H9 (cell line): ENCODE data around the gene CAMTA1. TPM values are rescaled to one million over a fixed set of nuclear protein-coding genes. Genes with fewer than 3 reads are reported as not detected.

ENCODE experiments used
- DNase-seq: peaks from one replicate; pipeline ENCODE4 v3.0.0-alpha.2; 2017
- H2AFZ ChIP-seq: one replicate; pipeline ENCODE4 v1.6.1; 2013; ENCODE audit warnings: mild to moderate bottlenecking, low read length, control low read depth, moderate library complexity
- H2AK5ac ChIP-seq: 2 replicates; pipeline ENCODE4 v1.6.1; 2013; ENCODE audit warnings: low read length, control low read depth, mixed read lengths; ENCODE audit not compliant: insufficient read length
- H2BK120ac ChIP-seq: one replicate; pipeline ENCODE4 v1.6.1; 2013; ENCODE audit warnings: low read depth, mild to moderate bottlenecking, low read length, control low read depth, inconsistent platforms; ENCODE audit not compliant: poor library complexity, severe bottlenecking
- H2BK12ac ChIP-seq: 2 replicates; pipeline ENCODE4 v1.6.1; 2013; ENCODE audit warnings: low read length, control low read depth, mixed read lengths, low read depth; ENCODE audit not compliant: insufficient read length
- H2BK15ac ChIP-seq: 2 replicates; pipeline ENCODE4 v1.6.1; 2013; ENCODE audit warnings: low read depth, low read length, control low read depth
- H2BK20ac ChIP-seq: one replicate; pipeline ENCODE4 v1.6.1; 2013; ENCODE audit warnings: low read depth, mild to moderate bottlenecking, low read length, control low read depth, inconsistent platforms; ENCODE audit not compliant: poor library complexity, severe bottlenecking
- H2BK5ac ChIP-seq: 2 replicates; pipeline ENCODE4 v1.6.1; 2013; ENCODE audit warnings: low read length, control low read depth, mixed read lengths; ENCODE audit not compliant: insufficient read length
- H3K14ac ChIP-seq: 2 replicates; pipeline ENCODE4 v1.6.1; 2013; ENCODE audit warnings: low read length, control low read depth; ENCODE audit not compliant: insufficient read depth
- H3K18ac ChIP-seq: 2 replicates; pipeline ENCODE4 v1.6.1; 2013; ENCODE audit warnings: low read depth, mild to moderate bottlenecking, mixed read lengths, low read length, control low read depth; ENCODE audit not compliant: insufficient read length
- H3K23ac ChIP-seq: 2 replicates; pipeline ENCODE4 v1.6.1; 2013; ENCODE audit warnings: low read length, control low read depth, mixed read lengths, low read depth; ENCODE audit not compliant: insufficient read length
- H3K23me2 ChIP-seq: 2 replicates; pipeline ENCODE4 v1.6.1; 2013; ENCODE audit warnings: low read depth, mild to moderate bottlenecking, mixed read lengths, low read length, control low read depth; ENCODE audit not compliant: insufficient read length, poor library complexity, severe bottlenecking
- H3K27ac ChIP-seq: 2 replicates; pipeline ENCODE4 v1.5.1; 2013; ENCODE audit warnings: low read length, control low read depth, mixed read lengths, low read depth; ENCODE audit not compliant: insufficient read length
- H3K27me3 ChIP-seq: 2 replicates; pipeline ENCODE4 v1.6.1; 2013; ENCODE audit warnings: low read length, control low read depth, inconsistent platforms; ENCODE audit not compliant: insufficient read depth
- H3K4ac ChIP-seq: 2 replicates; pipeline ENCODE4 v1.6.1; 2013; ENCODE audit warnings: low read depth, mild to moderate bottlenecking, control low read depth, inconsistent platforms, low read length, moderate library complexity
- H3K4me1 ChIP-seq: 2 replicates; pipeline ENCODE4 v1.6.1; 2013; ENCODE audit warnings: low read length, control low read depth, inconsistent platforms; ENCODE audit not compliant: insufficient read depth
- H3K4me2 ChIP-seq: 2 replicates; pipeline ENCODE4 v1.6.1; 2013; ENCODE audit warnings: low read length, control low read depth, mixed read lengths; ENCODE audit not compliant: insufficient read length, insufficient read depth
- H3K56ac ChIP-seq: 2 replicates; pipeline ENCODE4 v1.6.1; 2013; ENCODE audit warnings: low read depth, mild to moderate bottlenecking, mixed read lengths, low read length, control low read depth; ENCODE audit not compliant: insufficient read length
- H3K79me1 ChIP-seq: 2 replicates; pipeline ENCODE4 v1.6.1; 2013; ENCODE audit warnings: low read depth, mild to moderate bottlenecking, moderate library complexity, low read length, control low read depth, inconsistent platforms; ENCODE audit not compliant: insufficient read depth, poor library complexity, severe bottlenecking
- H3K79me2 ChIP-seq: 2 replicates; pipeline ENCODE4 v1.6.1; 2013; ENCODE audit warnings: low read length, control low read depth, inconsistent platforms; ENCODE audit not compliant: insufficient read depth
- H3K9ac ChIP-seq: 2 replicates; pipeline ENCODE4 v1.6.1; 2013; ENCODE audit warnings: low read length, control low read depth, mixed read lengths; ENCODE audit not compliant: insufficient read length; ENCODE audit errors: extremely low read depth
- H3K9me3 ChIP-seq: one replicate; pipeline ENCODE4 v1.6.1; 2013; ENCODE audit warnings: low read depth, low read length, inconsistent platforms; ENCODE audit not compliant: control insufficient read depth
- H3T11ph ChIP-seq: one replicate; pipeline ENCODE4 v1.6.1; 2013; ENCODE audit warnings: mild to moderate bottlenecking, low read length, control low read depth, inconsistent platforms
- H4K20me1 ChIP-seq: one replicate; pipeline ENCODE4 v1.6.1; 2013; ENCODE audit not compliant: control insufficient read depth, insufficient read length, insufficient read depth
- H4K5ac ChIP-seq: 2 replicates; pipeline ENCODE4 v1.6.1; 2013; ENCODE audit warnings: low read depth, mild to moderate bottlenecking, mixed read lengths, low read length, control low read depth; ENCODE audit not compliant: insufficient read length
- H4K8ac ChIP-seq: replicated peaks from 2 replicates; pipeline ENCODE4 v1.6.1; 2013; ENCODE audit warnings: low read length, control low read depth, mixed read lengths, low read depth; ENCODE audit not compliant: insufficient read length
- H4K91ac ChIP-seq: 2 replicates; pipeline ENCODE4 v1.6.1; 2013; ENCODE audit warnings: low read depth, mild to moderate bottlenecking, moderate library complexity, mixed read lengths, low read length, control low read depth; ENCODE audit not compliant: insufficient read length
- H3K27ac Mint-ChIP-seq, 3 experiments: 2 replicates in 2 of 3; 3 replicates in 1 of 3; pipeline ENCODE4 v1.8.0; 2020 to 2021; ENCODE audit warnings: mixed read lengths in 3 of 3, mild to moderate bottlenecking in 1 of 3, moderate library complexity in 1 of 3
- H3K27me3 Mint-ChIP-seq: 2 replicates; pipeline ENCODE4 v1.8.0; 2021; ENCODE audit warnings: low read depth, mild to moderate bottlenecking, moderate library complexity, mixed read lengths
- H3K36me3 Mint-ChIP-seq, 3 experiments: 2 replicates in 2 of 3; 3 replicates in 1 of 3; pipeline ENCODE4 v1.8.0; 2020 to 2021; ENCODE audit warnings: low read depth in 3 of 3, mixed read lengths in 3 of 3; ENCODE audit not compliant: insufficient read depth in 1 of 3
- H3K4me1 Mint-ChIP-seq, 2 experiments: 2 replicates each; pipeline ENCODE4 v1.8.0; 2020; ENCODE audit warnings: mixed read lengths in 2 of 2
- H3K4me3 Mint-ChIP-seq, 2 experiments: 2 replicates in 1 of 2; 3 replicates in 1 of 2; pipeline ENCODE4 v1.8.0; 2020 to 2021; ENCODE audit warnings: mild to moderate bottlenecking in 2 of 2, mixed read lengths in 2 of 2, moderate library complexity in 1 of 2
- H3K9me3 Mint-ChIP-seq, 2 experiments: 2 replicates in 1 of 2; 3 replicates in 1 of 2; pipeline ENCODE4 v1.8.0; 2020; ENCODE audit warnings: mild to moderate bottlenecking in 2 of 2, mixed read lengths in 2 of 2, moderate library complexity in 1 of 2
- CTCF ChIP-seq: fragments of 200-600 bp; sonication (generic); conservative IDR thresholded peaks from 3 replicates; pipeline ENCODE4 v1.8.0; 2021; ENCODE audit warnings: antibody characterized with exemption, mild to moderate bottlenecking
- WGBS: extraction: QIAGEN DNeasy Blood & Tissue Kit; methylation state at CpG from one replicate; pipeline ENCODE4 v1.1.7; 2013; ENCODE audit warnings: missing lambda C conversion rate, low lambda C conversion rate, mixed read lengths; ENCODE audit not compliant: insufficient read length; ENCODE audit errors: extremely low coverage; 5-methylcytosine and 5-hydroxymethylcytosine counted together
- total RNA-seq: library from RNA; stranded (reverse); gene quantifications from 2 replicates; pipeline ENCODE4 v1.2.1, GENCODE V29; 2021

CAMTA1 gene
- total RNA-seq, 1 experiment from 2014 or later: 115 TPM

- H3K23me2 ChIP-seq: no peaks in the 10 kb centered on the region
- Mint-ChIP-seq H3K4me1 (peaks cover 16 to 36% of the 10 kb centered on the region in 2 experiments), H3K4me3 (no peak overlapping the region), H3K27me3 (peaks cover 2% of the 10 kb centered on the region; the same call in 1 of the 2 replicates), H3K9me3 (no peaks in the 10 kb centered on the region), H3K36me3 (no peaks in the 10 kb centered on the region), H3K27ac (no peak overlapping the region)
- no peak overlapping the region for H3K9ac ChIP-seq
- no peak for DNase-seq
- no peaks in the 10 kb centered on the region for H3K27me3 ChIP-seq
- no peak overlapping the region for H3K14ac ChIP-seq
- TF ChIP-seq CTCF: no peak
- no peak overlapping the region for H3K4ac ChIP-seq
- H3K27ac ChIP-seq: no peak overlapping the region
- H3K4me1 ChIP-seq: no peaks in the 10 kb centered on the region; the same call in 1 of the 2 replicates
- H3K4me2 ChIP-seq: no peak overlapping the region
- no peak overlapping the region for H4K8ac ChIP-seq
- H4K91ac ChIP-seq: no peak overlapping the region
- no peak overlapping the region for H3K56ac ChIP-seq
- H2BK5ac ChIP-seq: no peak overlapping the region
- H4K20me1 ChIP-seq: no peaks in the 10 kb centered on the region
- H3K79me2 ChIP-seq: no peaks in the 10 kb centered on the region
- no peak overlapping the region for H3K23ac ChIP-seq
- H3K9me3 ChIP-seq: no peaks in the 10 kb centered on the region
- H4K5ac ChIP-seq: no peak overlapping the region
- H2BK120ac ChIP-seq: no peak overlapping the region
- no peak overlapping the region for H2AK5ac ChIP-seq
- H2BK20ac ChIP-seq: no peak overlapping the region
- H3K18ac ChIP-seq: no peak overlapping the region
- no peak overlapping the region for H2BK12ac ChIP-seq
- no peaks in the 10 kb centered on the region for H3K79me1 ChIP-seq
- H2AFZ ChIP-seq: no peak overlapping the region
- H3T11ph ChIP-seq: no peak overlapping the region
- WGBS: no CpG with 5 or more reads among the region's 11 CpGs
- no peak overlapping the region for H2BK15ac ChIP-seq
These were observed 674.7 kb downstream of the CAMTA1 start for GRCh38 chr1:7459914-7460313.
